Panc1 (cell line): Measurements from ENCODE around the gene TRMT61B. TPM values are rescaled to one million over a fixed set of nuclear protein-coding genes. Genes with fewer than 3 reads are reported as not detected.

Source experiments
- ATAC-seq: fragments of 200-7000 bp; cut with Tn5 transposase; 2 replicates; pipeline ENCODE4 v1.9.1; 2020; ENCODE audit warnings: mild to moderate bottlenecking, moderate library complexity
- BruUV-seq: library from RNA; stranded (reverse); fragments of 400-500 nt; replicated peaks from 2 replicates; lab custom pipeline; 2021; lab: Mats Ljungman, UMichigan
- CTCF ChIA-PET: fragments of 300-600 bp; sonication (Branson Sonifier 250); formaldehyde crosslinking; loops from one replicate; lab custom pipeline; 2022; ENCODE audit warnings: antibody characterized with exemption; lab: Charles Lee
- POLR2A ChIA-PET: fragments of 300-600 bp; sonication (Branson Sonifier 250); formaldehyde crosslinking; loops from one replicate; lab custom pipeline; 2022; ENCODE audit warnings: antibody characterized with exemption; lab: Charles Lee
- DNase-seq: peaks from one replicate; pipeline ENCODE4 v3.0.0-alpha.2; 2010; ENCODE audit warnings: low read depth, low spot score
- H3K27ac ChIP-seq: 2 replicates; pipeline ENCODE4 v1.5.1; 2011; ENCODE audit warnings: mild to moderate bottlenecking, low read length, inconsistent platforms
- H3K27me3 ChIP-seq: fragments of 200-500 bp; sonication (Bioruptor generic); 2 replicates; pipeline ENCODE4 v1.6.0; 2014; ENCODE audit warnings: low read length, inconsistent platforms; ENCODE audit not compliant: control insufficient read depth, insufficient read depth
- H3K36me3 ChIP-seq: fragments of 200-500 bp; sonication (Bioruptor generic); 2 replicates; pipeline ENCODE4 v1.5.1; 2014; ENCODE audit warnings: inconsistent platforms, mild to moderate bottlenecking, low read length, moderate library complexity; ENCODE audit not compliant: control insufficient read depth, insufficient read depth
- H3K4me1 ChIP-seq: 2 replicates; pipeline ENCODE4 v1.5.1; 2011; ENCODE audit warnings: inconsistent platforms, mild to moderate bottlenecking, low read length, moderate library complexity; ENCODE audit not compliant: control insufficient read depth, insufficient read depth
- H3K4me3 ChIP-seq, 2 experiments: 2 replicates each; pipeline ENCODE4 v1.5.1; 2011 to 2012; ENCODE audit warnings: low read depth in 2 of 2, low read length in 2 of 2, mild to moderate bottlenecking in 2 of 2, inconsistent platforms in 1 of 2, moderate library complexity in 1 of 2
- H3K9me3 ChIP-seq: fragments of 200-500 bp; sonication (Bioruptor generic); 2 replicates; pipeline ENCODE4 v1.5.1; 2014; ENCODE audit warnings: low read depth, mild to moderate bottlenecking, inconsistent platforms, low read length, moderate library complexity; ENCODE audit not compliant: control insufficient read depth, insufficient read depth
- CTCF ChIP-seq: fragments of 450-650 bp; IDR thresholded peaks from 2 replicates; pipeline ENCODE4 v1.5.1; 2017; ENCODE audit warnings: mild to moderate bottlenecking
- POLR2AphosphoS5 ChIP-seq: IDR thresholded peaks from 2 replicates; pipeline ENCODE4 v1.6.1; 2012; ENCODE audit warnings: mild to moderate bottlenecking, low read depth, low read length, moderate library complexity
- REST ChIP-seq, 2 experiments: IDR thresholded peaks; 2 replicates each; pipeline ENCODE4 v1.6.1; 2011 to 2012; ENCODE audit warnings: low read depth in 2 of 2, control low read depth in 1 of 2, low read length in 1 of 2, mild to moderate bottlenecking in 1 of 2, moderate library complexity in 1 of 2; ENCODE audit not compliant: insufficient read depth in 1 of 2
- SIN3A ChIP-seq: IDR thresholded peaks from 2 replicates; pipeline ENCODE4 v1.6.1; 2012; ENCODE audit warnings: low read depth, mild to moderate bottlenecking, low read length, moderate library complexity, borderline replicate concordance; ENCODE audit not compliant: insufficient read depth
- TCF7L2 ChIP-seq: IDR thresholded peaks from 2 replicates; pipeline ENCODE4 v1.6.1; 2011; ENCODE audit warnings: mild to moderate bottlenecking, low read depth, low read length, inconsistent platforms
- in situ Hi-C: cut with HindIII; loops from 2 replicates; pipeline ENCODE4 v1.10.0; 2016; ENCODE audit warnings: low sequenced_read_pairs, low pct_unique_long_range_greater_than_20kb
- intact Hi-C: fragments of 100-400 bp; cut with micrococcal nuclease; formaldehyde crosslinking; loops from one replicate; pipeline ENCODE4 v1.10.0; 2022; ENCODE audit not compliant: unreplicated experiment
- total RNA-seq: library from RNA; stranded (reverse); gene quantifications from one replicate; pipeline ENCODE4 v1.2.1, GENCODE V29; 2021; ENCODE audit not compliant: unreplicated experiment

The TRMT61B gene
- total RNA-seq, 1 experiment from 2014 or later, result 14.3 TPM

GRCh38 chr2:28906821-28907220 is 36.7 kb upstream of the TRMT61B start:
- Histone ChIP-seq H3K9me3 (no peaks in the 10 kb centered on the region), H3K4me3 (no peak overlapping the region), H3K27ac (no peak overlapping the region), H3K36me3 (peaks cover 50% of the 10 kb centered on the region), H3K4me1 (0 out of 2 replicates have a peak, but pooled peaks cover under 1% of the 10 kb centered on the region), H3K27me3 (no peaks in the 10 kb centered on the region)
- ATAC-seq (no peak), DNase-seq (no peak)
- intact Hi-C loops, result no loop called here
- ChIA-PET CTCF (no interaction called here), POLR2A (no interaction called here)
- in situ Hi-C loops, result no loop called here
- BruUV-seq, result no TSS peak
- TF ChIP-seq REST (IDR thresholded peaks at IDR 0.05; ENCODE audit: insufficient read depth in 1 of 2, low read depth in 2 of 2, low read length in 1 of 2), result no peak
- no peak for TF ChIP-seq SIN3A
- TF ChIP-seq POLR2AphosphoS5, result no peak

GRCh38 chr2:28906376-28906775 is 36.3 kb upstream of the TRMT61B start:
- H3K36me3 ChIP-seq, result peaks cover 50% of the 10 kb centered on the region
- in situ Hi-C loops, result no loop called here
- H3K4me1 ChIP-seq, result peaks cover 2% of the 10 kb centered on the region; the same call in 1 of the 2 replicates
- ChIA-PET POLR2A (no interaction called here), CTCF (no interaction called here)
- no peak overlapping the region for H3K27ac ChIP-seq
- intact Hi-C loops, result no loop called here
- ATAC-seq (no peak), DNase-seq (no peak)
- TSS peak; percentile 1 for BruUV-seq
- H3K27me3 ChIP-seq, result no peaks in the 10 kb centered on the region
- no peaks in the 10 kb centered on the region for H3K9me3 ChIP-seq
- no peak for TF ChIP-seq REST (IDR thresholded peaks at IDR 0.05; ENCODE audit: insufficient read depth in 1 of 2, low read depth in 2 of 2, low read length in 1 of 2)
- TF ChIP-seq CTCF, result no peak
- no peak for TF ChIP-seq POLR2AphosphoS5
- TF ChIP-seq SIN3A, result no peak
- TF ChIP-seq TCF7L2, result no peak
- H3K4me3 ChIP-seq, result no peak overlapping the region
